Natural killer cell treated with Interleukin-12 subunit alpha and Interleukin-12 subunit beta and Interleukin-15 and Interleukin-18, amount 100 ng/mL, for 72 hours (primary cell): ENCODE measurements around the gene POLR3E. TPM values are rescaled to one million over a fixed set of nuclear protein-coding genes. Genes with fewer than 3 reads are reported as not detected.

ENCODE experiments used
- ATAC-seq, 2 donors: fragments of 150-1000 bp; cut with Tn5 transposase in 1 of 2; sonication (Bioruptor Pico), chemical (Tn5 transposase) in 1 of 2; 2 replicates each; pipeline ENCODE4 v1.10.0; 2021
- DNase-seq: peaks from one replicate; pipeline ENCODE4 v3.0.0; 2022; ENCODE audit warnings: low spot score
- H3K27ac Mint-ChIP-seq, 2 donors: 1 replicate in 1 of 2; 2 replicates in 1 of 2; pipeline ENCODE4 v1.8.0; 2022; ENCODE audit warnings: mixed read lengths in 2 of 2, mild to moderate bottlenecking in 1 of 2, moderate library complexity in 1 of 2
- H3K27me3 Mint-ChIP-seq, 2 donors: 1 replicate in 1 of 2; 2 replicates in 1 of 2; pipeline ENCODE4 v1.8.0; 2022; ENCODE audit warnings: mixed read lengths in 2 of 2
- H3K36me3 Mint-ChIP-seq: one replicate; pipeline ENCODE4 v1.8.0; 2022; ENCODE audit warnings: mixed read lengths
- H3K4me1 Mint-ChIP-seq, 2 donors: 1 replicate in 1 of 2; 2 replicates in 1 of 2; pipeline ENCODE4 v1.8.0; 2022; ENCODE audit warnings: low read depth in 2 of 2, mixed read lengths in 2 of 2, mild to moderate bottlenecking in 1 of 2
- H3K4me3 Mint-ChIP-seq: one replicate; pipeline ENCODE4 v1.8.0; 2022; ENCODE audit warnings: mixed read lengths
- H3K9me3 Mint-ChIP-seq: 2 replicates; pipeline ENCODE4 v1.8.0; 2022; ENCODE audit warnings: mixed read lengths
- total RNA-seq, 2 donors: library from RNA; stranded (reverse); gene quantifications; one replicate each; pipeline ENCODE4 v1.2.3, GENCODE V29; 2022

Gene POLR3E
- total RNA-seq, result 100 to 1,000 TPM in 1 of 2 donors, 10 to 100 TPM in 1; 54.7 to 114 TPM

DNA sequence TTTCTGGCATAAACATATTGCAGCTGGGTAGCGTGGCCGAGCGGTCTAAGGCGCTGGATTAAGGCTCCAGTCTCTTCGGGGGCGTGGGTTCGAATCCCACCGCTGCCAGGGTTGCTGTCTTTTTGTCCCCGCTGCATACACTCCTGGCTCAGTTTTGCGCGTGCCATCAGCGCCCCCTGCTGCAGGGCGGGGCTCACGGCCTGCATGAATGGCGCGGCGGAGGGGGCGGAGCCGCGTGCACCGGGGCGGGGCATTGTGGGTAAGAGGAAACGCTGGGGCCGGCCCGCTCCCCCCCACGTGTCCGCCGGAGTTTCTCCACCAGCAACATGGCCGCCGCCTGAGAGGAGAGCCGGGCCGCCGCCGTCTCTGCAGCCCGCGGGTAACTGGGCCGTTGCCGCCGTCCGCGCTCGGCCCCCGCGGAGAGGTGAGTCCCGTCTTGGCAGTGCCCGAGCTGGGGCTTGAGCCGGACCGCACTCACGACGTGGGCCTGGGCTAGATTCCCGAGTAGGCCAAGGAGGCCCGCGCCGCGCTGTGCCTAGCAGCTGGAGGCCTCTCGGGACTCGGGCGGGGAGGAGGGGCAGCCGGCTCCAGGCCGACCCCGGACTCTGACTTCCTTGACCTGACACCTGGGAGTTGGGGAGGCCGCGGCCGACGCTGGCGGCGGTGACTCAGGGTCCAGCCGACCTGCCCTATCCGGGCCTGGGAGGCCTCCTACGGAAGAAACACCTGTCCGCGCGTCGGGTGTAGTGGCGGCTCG, at the start of gene POLR3E:
Gene POLR3E, plus strand, starts transcription at position 296 of the 757 bp plus-strand sequence. CDS start 5,560 bp downstream, outside the sequence.
- Mint-ChIP-seq H3K27ac (peak within 1 kb of the TSS; percentile 93 to 96), H3K9me3 (no peaks in the 10 kb centered on the region), H3K36me3 (no peaks in the 10 kb centered on the region), H3K27me3 (no peaks in the 10 kb centered on the region), H3K4me1 (peaks cover 44 to 46% of the 10 kb centered on the region in 2 donors), H3K4me3 (peak within 1 kb of the TSS; percentile 92)
- ATAC-seq, result peak; percentile 94 to 96
- DNase-seq, result peak; percentile 99

DNA sequence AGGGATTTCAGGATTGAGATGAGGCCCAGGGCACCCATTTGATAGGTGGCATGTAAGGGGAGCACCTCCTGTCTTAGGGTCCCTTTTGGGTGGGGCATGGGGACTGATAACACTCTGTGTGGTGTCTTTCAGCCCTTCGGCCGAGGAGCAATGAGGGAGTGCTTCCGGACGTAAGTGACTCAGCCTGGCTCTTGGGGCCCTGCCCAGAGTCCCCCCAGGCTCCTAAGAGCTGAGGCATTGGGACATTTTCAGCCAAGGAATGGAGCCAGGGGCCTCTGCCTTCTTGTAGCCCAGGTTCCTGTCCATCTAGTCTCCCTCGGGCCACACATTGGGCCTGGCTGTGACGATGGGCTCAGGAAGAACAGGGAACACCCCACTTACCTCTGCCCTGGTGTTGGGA, 46.7 kb upstream of the POLR3E start:
- Mint-ChIP-seq H3K36me3 (peaks cover 5% of the 10 kb centered on the region), H3K9me3 (no peaks in the 10 kb centered on the region), H3K4me3 (no peak overlapping the region), H3K4me1 (peaks cover 15% of the 10 kb centered on the region in 2 donors), H3K27ac (no peak overlapping the region), H3K27me3 (no peaks in the 10 kb centered on the region)
- DNase-seq (no peak), ATAC-seq (no peak)

GRCh38 chr16:22252317-22252716, 44.9 kb upstream of the POLR3E start:
- Mint-ChIP-seq H3K9me3 (no peaks in the 10 kb centered on the region), H3K27ac (no peak overlapping the region), H3K27me3 (no peaks in the 10 kb centered on the region), H3K4me1 (peaks cover 15% of the 10 kb centered on the region in 2 donors), H3K4me3 (no peak overlapping the region), H3K36me3 (peaks cover 5% of the 10 kb centered on the region)
- ATAC-seq (no peak), DNase-seq (no peak)

DNA sequence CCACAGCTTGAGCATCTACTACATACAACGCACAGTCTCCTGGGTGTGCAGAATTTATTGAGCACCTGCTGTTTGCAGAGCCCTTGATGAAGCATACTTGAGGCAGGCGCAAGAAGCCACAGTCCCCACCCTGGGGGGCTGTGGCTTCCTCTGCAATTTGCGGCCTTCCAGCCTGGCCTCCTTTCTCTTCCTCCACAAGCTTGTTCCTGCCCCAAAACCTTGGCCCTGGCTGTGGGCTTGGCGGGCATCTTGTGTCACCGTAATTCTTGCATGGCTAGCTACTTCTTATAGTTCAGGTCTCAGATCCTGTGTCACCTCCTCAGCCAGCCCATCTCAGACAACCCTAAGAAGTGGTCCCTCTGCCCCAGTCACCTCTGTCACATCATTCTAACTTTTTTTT, 43.9 kb upstream of the POLR3E start:
- DNase-seq, result no peak
- no peak overlapping the region for H3K27ac Mint-ChIP-seq
- H3K9me3 Mint-ChIP-seq, result no peaks in the 10 kb centered on the region
- ATAC-seq, result no peak
- H3K4me1 Mint-ChIP-seq, result peaks cover 15% of the 10 kb centered on the region in 2 donors
- H3K27me3 Mint-ChIP-seq, result no peaks in the 10 kb centered on the region
- no peak overlapping the region for H3K4me3 Mint-ChIP-seq
- H3K36me3 Mint-ChIP-seq, result peaks cover 5% of the 10 kb centered on the region

DNA sequence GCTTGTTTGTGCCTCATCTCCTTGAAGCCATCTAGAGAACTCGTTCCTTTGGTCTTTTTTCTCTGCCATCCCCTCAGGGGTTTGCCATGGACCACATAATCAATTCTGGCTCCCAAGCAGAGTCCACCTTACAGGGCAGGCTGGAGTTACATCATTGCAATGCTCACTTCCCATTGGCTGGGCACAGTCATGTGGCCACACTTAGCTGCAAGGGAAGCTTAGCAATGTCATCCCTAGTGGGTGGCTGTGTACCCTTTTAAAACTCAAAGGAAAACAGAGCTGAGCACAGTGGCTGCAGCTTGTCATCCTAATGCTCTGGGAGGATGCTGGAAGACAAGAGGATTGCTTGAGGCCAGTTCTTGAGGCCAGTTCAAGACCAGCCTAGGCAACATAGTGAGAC, 41.9 kb upstream of the POLR3E start:
- Mint-ChIP-seq H3K4me3 (no peak overlapping the region), H3K4me1 (peaks cover 15 to 18% of the 10 kb centered on the region in 2 donors), H3K27ac (no peak overlapping the region), H3K36me3 (peaks cover 13% of the 10 kb centered on the region), H3K9me3 (no peaks in the 10 kb centered on the region), H3K27me3 (no peaks in the 10 kb centered on the region)
- ATAC-seq, result no peak
- DNase-seq, result no peak

GRCh38 chr16:22257440-22257839, 39.8 kb upstream of the POLR3E start:
- H3K36me3 Mint-ChIP-seq, result peaks cover 13% of the 10 kb centered on the region
- H3K27ac Mint-ChIP-seq, result no peak overlapping the region
- no peaks in the 10 kb centered on the region for H3K27me3 Mint-ChIP-seq
- DNase-seq (no peak), ATAC-seq (no peak)
- no peaks in the 10 kb centered on the region for H3K9me3 Mint-ChIP-seq
- H3K4me1 Mint-ChIP-seq, result peaks cover 12 to 19% of the 10 kb centered on the region in 2 donors
- H3K4me3 Mint-ChIP-seq, result no peak overlapping the region

DNA sequence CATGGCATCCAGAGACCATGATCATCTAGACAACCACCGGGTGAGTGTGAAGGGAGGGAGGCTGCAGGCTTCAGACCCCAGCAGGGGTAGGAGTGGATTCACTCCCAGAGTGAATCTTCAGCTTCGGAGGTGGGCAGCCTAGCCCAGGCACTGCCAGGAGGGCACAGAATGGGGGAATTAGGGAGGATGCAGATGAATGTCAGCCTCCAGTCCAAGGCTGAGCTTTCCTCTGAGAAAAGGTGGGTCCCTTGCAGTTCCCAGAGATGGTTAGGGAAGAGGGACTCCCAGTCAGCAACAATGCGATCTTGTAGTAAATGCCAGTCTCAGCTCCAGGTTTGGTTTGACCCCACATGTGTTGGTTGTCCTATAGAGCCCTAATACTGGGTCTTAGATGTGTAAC, 36.7 kb upstream of the POLR3E start:
- Mint-ChIP-seq H3K4me1 (peaks cover 0 to 7% of the 10 kb centered on the region in 2 donors), H3K9me3 (no peaks in the 10 kb centered on the region), H3K27me3 (no peaks in the 10 kb centered on the region), H3K4me3 (no peak overlapping the region), H3K27ac (no peak overlapping the region), H3K36me3 (peaks cover 8% of the 10 kb centered on the region)
- no peak for DNase-seq
- ATAC-seq, result no peak

- Mint-ChIP-seq H3K9me3 (no peaks in the 10 kb centered on the region), H3K4me3 (peak overlapping the region; percentile 12), H3K4me1 (peaks cover 0 to 7% of the 10 kb centered on the region in 2 donors), H3K27ac (peak overlapping the region in 1 of 2 donors; percentile 67), H3K27me3 (no peaks in the 10 kb centered on the region), H3K36me3 (peaks cover 8% of the 10 kb centered on the region)
- ATAC-seq (peak; percentile 64 to 70), DNase-seq (no peak)
These were observed 34.7 kb upstream of the POLR3E start for GRCh38 chr16:22262460-22262859.

DNA sequence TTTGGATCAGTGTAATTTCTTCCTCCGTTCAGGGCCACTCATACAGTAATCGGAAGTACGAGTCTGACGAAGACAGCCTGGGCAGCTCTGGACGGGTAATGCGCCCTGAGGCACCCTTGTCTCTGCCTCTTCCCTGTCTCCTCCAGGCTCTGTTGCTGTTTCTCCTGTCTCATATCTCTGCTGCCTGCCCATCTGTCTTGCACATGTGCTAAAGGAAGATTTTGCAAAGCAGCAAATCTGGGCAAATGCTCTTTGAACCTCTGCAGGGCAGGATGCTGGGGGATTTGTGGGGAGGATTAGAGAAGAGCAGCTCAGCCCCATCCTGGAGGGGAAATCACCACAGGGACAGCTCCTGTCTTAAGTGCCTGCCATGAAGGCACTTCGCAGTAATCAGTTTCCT, 32.4 kb upstream of the POLR3E start:
- Mint-ChIP-seq H3K4me1 (peaks cover 0 to 4% of the 10 kb centered on the region in 2 donors), H3K27ac (no peak overlapping the region), H3K9me3 (no peaks in the 10 kb centered on the region), H3K4me3 (no peak overlapping the region), H3K27me3 (no peaks in the 10 kb centered on the region), H3K36me3 (peaks cover 4% of the 10 kb centered on the region)
- no peak for DNase-seq
- no peak for ATAC-seq

- Mint-ChIP-seq H3K27ac (no peak overlapping the region), H3K9me3 (no peaks in the 10 kb centered on the region), H3K27me3 (no peaks in the 10 kb centered on the region), H3K4me3 (no peak overlapping the region), H3K36me3 (peaks cover 4% of the 10 kb centered on the region), H3K4me1 (peaks cover 1 to 4% of the 10 kb centered on the region in 2 donors)
- no peak for DNase-seq
- no peak for ATAC-seq
These were observed 31.9 kb upstream of the POLR3E start for GRCh38 chr16:22265351-22265750.

- DNase-seq, result no peak
- H3K4me1 Mint-ChIP-seq, result peaks cover 4 to 5% of the 10 kb centered on the region in 2 donors
- H3K9me3 Mint-ChIP-seq, result no peaks in the 10 kb centered on the region
- H3K4me3 Mint-ChIP-seq, result no peak overlapping the region
- no peaks in the 10 kb centered on the region for H3K27me3 Mint-ChIP-seq
- peaks cover 4% of the 10 kb centered on the region for H3K36me3 Mint-ChIP-seq
- no peak overlapping the region for H3K27ac Mint-ChIP-seq
- ATAC-seq, result no peak
These were observed 30.7 kb upstream of the POLR3E start for GRCh38 chr16:22266546-22266945.

- Mint-ChIP-seq H3K27me3 (no peaks in the 10 kb centered on the region), H3K36me3 (peaks cover 10% of the 10 kb centered on the region), H3K4me3 (no peak overlapping the region), H3K9me3 (no peaks in the 10 kb centered on the region), H3K4me1 (peaks cover 5 to 8% of the 10 kb centered on the region in 2 donors), H3K27ac (no peak overlapping the region)
- ATAC-seq (no peak), DNase-seq (no peak)
These were observed 29.4 kb upstream of the POLR3E start for GRCh38 chr16:22267764-22268163.

GRCh38 chr16:22270525-22270924, 26.7 kb upstream of the POLR3E start:
- Mint-ChIP-seq H3K27ac (no peak overlapping the region), H3K9me3 (no peaks in the 10 kb centered on the region)

DNA sequence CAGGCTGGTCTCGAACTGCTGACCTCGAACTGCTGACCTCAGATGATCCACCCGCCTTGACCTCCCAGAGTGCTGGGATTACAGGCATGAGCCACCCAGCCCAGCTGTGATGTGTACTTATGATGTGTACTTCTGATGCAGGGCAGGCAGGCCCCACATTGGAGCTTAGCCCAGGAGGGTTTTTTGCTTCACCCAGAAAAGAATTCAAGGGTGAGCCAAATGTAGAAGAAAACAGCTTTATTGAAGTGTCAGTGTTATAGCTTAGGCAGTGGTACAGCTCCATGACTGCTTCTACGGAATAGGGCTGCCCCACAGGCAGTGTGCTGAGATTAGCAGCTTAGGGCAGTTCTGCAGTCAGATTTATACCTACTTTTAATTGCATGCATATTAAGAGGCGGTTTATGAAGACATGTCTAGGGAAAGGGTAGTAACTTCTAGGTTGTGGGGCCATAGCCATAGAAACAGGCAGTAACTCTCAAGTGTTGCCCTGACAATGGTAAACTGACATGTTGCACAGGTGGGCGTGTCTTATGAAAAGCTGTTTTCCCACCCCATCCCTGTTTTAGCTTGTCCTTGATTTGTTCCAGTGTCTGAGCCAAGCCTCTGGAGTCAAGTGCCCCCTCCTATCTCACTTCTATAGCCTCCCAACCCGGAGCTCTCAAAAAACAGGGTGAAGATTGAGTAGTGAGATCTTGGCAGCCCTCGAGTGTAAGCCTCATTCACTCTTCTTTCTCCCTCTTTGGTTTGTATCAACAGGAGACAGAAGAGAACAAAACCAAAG, 24.1 kb upstream of the POLR3E start:
- no peak for DNase-seq
- Mint-ChIP-seq H3K4me3 (no peak overlapping the region), H3K27me3 (no peaks in the 10 kb centered on the region)

More at GRCh38 chr16:22270525-22270924, 26.7 kb upstream of the POLR3E start:
- no peak for ATAC-seq
- Mint-ChIP-seq H3K4me3 (no peak overlapping the region), H3K36me3 (peaks cover 10% of the 10 kb centered on the region), H3K27me3 (no peaks in the 10 kb centered on the region), H3K4me1 (peaks cover 5 to 8% of the 10 kb centered on the region in 2 donors)
- no peak for DNase-seq

More for the DNA sequence above, 24.1 kb upstream of the POLR3E start:
- no peak for ATAC-seq
- Mint-ChIP-seq H3K36me3 (peaks cover 10% of the 10 kb centered on the region), H3K27ac (no peak overlapping the region), H3K9me3 (no peaks in the 10 kb centered on the region), H3K4me1 (peaks cover 5 to 8% of the 10 kb centered on the region in 2 donors)
